Right lobe of liver (tissue), 4 donors: ENCODE measurements around the gene SP140L.

Experiments used
- CTCF ChIP-seq, 4 donors: fragments of 200-600 bp in 3 of 4; fragments of 450-650 bp in 1 of 4; IDR thresholded peaks; one replicate each; pipeline versions ENCODE4 v1.5.1 to v1.8.0; 2016 to 2022; ENCODE audit warnings: antibody characterized with exemption in 4 of 4, mild to moderate bottlenecking in 2 of 4
- POLR2A ChIP-seq: fragments of 450-650 bp; IDR thresholded peaks from one replicate; pipeline ENCODE4 v1.6.1; 2017; ENCODE audit warnings: antibody characterized with exemption, mild to moderate bottlenecking
- donor health status: DM: no; HTN: no; CAD: no.
- donor health status: DM: no; HTN: no; CAD: no.
- donor health status: DM: no; HTN: yes; CAD: no.

- TF ChIP-seq CTCF (IDR thresholded peaks at IDR 0.05) = no peak
- no peak for TF ChIP-seq POLR2A
These were observed 20.0 kb downstream of the SP140L start for GRCh38 chr2:230346921-230347533.
